Bone marrow (tissue), 2 donors: ENCODE results near the gene SFR1.
A peak's percentile ranks its signal among the peaks of the same experiment; 100 is the strongest.

ENCODE experiments used
- DNase-seq, 2 donors: peaks; one replicate each; lab custom pipeline; 2025; lab: John Stamatoyannopoulos, UW

SFR1 gene

DNA sequence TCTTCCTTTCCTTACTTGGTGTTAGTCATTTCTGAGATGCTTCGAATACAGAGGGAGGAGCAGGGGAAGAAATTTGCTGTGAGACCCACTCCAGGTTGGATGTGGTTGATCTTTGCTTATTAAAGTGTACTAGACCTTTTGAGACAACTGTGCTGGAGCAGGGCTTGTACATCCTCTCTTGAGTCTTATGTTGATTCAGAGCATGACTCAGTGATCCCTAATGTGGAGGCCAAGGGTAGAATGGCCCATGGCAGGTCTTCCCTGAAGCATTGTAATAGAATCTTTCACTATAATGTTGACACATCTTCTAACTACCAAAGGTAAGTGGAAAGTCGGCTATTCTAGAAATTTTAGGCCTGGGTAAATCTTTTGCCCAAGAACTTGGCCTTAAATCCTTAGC lies 17.0 kb upstream of the SFR1 start:
- no peak for DNase-seq

DNA sequence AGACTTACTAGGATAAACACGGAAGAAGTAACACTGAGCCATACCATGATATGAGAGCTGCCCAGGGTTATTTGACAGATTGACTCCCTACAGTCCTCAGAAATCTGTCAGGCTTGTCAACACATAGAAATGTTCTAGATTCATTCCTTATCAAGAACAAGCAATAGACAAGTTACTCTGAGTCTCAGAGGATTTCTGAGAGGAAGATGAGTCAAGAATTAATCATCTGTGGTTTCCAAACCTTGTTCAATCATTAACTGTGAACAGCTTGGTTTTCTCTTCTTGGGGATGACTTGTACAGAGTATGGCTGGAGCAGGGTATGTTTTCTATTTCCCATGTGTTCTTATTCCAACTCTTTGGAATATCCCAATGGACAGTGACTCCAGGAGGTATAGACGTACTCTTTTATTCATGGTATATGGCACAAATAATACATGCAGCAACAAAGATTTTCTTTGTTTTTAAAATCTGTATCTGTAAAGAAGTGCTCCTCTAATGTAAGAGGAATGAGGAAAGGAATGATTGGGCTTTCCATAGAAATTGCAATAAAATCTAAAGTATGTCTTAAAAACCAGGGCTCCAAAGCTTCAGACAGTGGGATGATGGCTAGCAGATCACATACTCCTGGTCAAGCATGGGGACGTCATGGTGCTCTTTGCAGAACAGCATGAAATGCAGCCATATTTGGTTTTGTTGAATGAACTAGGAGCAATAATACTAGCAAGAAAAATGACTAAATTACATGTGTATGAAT lies 11.9 kb upstream of the SFR1 start:
- DNase-seq = peak in 1 of 2 donors; percentile 18

DNA sequence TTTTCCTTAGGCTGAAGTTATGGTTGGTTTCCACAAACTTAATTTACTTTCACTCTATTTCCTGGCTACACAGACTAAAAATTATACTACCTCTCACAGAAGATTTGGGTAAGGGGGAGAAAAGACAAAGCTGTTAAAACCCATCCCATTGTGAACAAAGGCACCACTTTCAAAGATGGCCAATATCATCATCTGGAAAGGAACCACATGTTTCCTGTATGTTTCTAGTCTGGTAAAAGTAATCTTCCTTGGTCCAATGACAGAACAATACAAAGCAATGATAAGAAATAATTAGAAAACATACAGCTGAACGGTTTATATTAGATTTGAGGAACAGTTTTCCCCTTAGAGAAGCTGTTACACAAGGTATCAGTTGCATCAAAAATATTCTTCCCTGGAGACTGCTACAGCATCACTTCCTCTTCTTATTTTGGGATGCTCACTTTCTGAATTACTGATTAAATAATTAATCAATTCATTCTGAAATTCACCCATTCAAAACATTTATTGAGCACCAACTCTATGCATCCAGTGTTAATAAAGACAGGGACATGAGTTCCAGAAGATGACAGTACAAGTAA lies 8.5 kb upstream of the SFR1 start:
- no peak for DNase-seq

DNA sequence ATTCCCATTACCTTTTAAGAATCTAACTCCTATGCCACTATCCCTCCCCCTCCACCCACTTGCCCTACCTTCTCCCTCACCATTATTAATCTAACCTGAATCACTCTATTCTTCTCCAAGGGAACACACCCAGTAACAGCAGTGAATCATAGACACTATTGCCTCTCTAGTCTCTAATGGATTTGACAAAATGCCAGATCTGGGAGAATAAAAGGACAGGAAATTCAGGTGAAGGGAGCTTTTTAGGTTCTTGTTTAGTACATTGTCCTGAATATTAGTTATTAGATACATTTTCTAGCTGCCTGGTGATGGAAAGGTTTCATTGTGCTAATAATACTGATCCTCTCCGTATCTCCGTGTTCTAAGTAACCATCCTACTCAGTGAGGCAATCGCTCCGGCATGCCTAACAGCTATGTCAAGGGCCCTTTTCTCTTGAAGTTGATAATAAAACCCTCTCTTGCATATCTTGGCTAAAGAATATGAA lies 4.1 kb upstream of the SFR1 start:
- no peak for DNase-seq

DNA sequence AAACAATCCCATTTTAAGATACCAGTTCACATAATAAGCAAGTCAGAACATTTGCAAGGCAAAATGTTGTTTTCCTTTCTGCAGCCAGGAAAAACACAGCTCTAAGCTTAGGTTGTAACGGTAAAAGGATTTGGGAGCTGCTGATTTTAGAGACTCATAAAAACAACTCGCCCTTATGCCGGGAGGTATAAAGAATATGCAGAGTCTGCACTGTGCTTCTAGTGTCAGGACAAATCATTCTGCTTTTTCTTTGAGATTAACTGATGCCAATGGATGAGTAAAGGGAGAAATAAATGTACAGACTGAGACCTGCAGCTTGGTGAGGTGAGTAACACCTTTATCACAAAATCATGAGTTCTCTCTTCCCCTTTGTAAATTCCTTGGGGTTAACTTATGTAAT lies 2.0 kb upstream of the SFR1 start:
- no peak for DNase-seq

DNA sequence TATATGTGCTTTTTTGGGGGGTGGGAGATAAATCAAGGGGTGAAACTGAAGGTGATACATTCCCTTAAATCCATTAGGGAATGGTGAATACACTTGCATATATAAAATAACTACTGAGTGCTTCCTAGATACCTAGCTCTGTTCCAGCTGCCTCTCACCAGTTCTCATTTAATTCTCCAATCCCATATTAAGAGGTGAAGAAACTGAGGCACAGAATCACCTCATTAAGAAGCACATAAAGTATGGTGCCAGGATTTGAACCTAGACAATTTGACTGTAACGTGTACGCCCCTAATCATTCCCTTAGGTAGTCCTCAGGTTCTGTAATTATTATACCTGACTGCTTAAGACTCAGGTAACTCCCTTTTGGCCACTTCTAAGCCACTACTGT lies 1.5 kb upstream of the SFR1 start:
- DNase-seq = no peak

DNA sequence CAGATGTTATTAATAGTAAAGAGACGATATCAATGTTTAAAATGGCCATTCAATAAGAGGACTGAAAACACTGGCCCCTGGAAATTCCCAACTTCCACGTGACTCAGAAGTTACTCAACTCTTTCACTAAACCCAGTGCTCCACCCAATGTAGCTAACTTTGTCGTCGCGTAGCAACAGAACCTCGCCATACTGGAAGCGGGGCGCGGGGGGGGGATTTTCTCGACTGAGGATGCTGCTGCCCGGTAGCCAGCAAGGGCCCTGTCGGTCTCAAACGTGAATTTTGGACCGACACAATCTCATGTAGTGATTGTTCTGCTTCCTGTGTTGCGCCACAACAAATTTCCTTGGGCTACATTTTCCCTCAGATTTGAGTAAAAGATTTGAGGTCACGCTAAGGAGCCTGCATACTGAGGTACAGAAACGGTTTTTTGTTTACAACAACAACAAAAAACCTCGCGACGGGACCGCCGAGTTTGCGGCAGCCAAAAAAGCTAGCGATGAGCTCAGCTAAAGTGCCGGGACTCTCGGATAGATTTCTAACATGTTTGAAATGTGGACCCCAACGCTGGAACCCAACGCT lies 977 bp upstream of the SFR1 start:
- peak; percentile 75 to 85 for DNase-seq

DNA sequence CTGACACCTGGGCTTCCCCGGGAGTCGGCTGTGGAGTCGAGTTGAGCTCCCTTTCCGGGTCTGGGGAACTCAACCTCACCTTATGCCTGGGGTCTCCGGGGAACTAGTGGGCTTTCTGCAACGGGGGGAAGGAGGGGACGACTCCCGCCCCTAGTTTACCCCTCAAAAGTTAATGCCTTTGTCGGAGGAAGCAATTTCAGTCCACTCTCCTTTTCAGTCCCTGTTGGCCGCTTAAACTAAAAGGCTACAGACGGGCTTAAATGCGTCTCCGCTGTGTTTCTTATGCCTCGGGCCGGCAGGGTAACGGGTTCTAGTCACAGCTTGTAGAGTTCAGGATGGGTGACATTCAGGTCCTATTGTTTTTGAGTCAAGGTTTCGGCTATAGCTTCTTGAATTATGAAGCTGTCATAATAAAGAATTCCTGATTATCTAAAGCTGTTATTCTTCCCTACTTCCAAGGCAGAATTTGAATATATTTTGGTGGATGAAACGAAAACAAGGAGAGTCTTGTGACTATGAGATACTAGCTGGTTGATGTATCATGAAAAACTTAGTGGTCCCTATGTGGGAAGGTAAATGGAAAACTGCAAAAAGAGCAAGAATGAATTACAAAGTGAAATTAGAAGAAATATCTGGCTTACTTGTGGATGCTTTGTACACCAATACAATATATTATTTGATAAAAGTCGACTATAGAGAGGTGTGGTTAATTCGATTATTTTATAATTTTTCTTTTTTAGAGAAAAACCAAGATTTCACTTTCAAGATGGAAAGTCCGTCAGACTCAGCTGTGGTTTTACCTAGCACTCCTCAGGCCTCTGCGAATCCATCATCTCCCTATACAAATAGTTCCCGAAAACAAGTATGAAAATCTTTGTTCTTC lies 495 bp downstream of the SFR1 start:
- no peak for DNase-seq

DNA sequence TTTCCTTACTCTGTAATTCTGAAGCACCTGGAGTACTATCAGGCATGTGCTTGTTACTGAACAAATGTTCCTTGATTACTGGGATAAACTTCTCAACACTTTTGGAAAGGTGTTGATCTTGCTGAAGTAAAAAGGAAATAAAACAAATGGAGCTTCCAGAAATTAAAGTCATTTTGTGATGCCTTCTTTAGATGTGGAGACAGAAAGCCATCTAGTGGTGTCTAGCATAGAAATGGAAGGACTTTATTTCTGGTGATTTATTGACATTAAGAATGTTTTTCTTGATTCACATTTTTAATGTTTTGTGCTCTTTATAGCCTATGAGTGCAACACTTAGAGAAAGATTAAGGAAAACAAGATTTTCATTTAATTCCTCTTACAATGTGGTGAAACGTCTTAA lies 1.4 kb downstream of the SFR1 start:
- DNase-seq = no peak

DNA sequence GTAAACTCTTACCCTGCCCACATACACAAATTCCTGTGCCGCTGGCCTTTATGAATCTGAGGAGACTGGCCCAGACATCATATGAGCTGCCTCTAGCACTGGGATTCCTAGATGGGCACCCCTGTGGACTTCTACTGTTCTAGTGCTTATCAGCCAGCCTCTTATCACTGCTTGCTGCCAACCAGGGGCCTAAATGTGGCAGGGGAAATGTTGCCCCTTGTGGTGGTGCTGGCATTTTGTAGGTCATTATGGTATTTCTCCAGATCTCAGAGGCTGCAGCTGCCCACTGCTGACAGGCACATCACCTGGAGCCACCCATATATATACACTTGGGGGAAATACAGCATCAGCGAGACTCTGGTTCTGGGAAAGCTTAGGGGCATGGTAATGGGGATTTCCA lies 5.4 kb downstream of the SFR1 start:
- DNase-seq = no peak

DNA sequence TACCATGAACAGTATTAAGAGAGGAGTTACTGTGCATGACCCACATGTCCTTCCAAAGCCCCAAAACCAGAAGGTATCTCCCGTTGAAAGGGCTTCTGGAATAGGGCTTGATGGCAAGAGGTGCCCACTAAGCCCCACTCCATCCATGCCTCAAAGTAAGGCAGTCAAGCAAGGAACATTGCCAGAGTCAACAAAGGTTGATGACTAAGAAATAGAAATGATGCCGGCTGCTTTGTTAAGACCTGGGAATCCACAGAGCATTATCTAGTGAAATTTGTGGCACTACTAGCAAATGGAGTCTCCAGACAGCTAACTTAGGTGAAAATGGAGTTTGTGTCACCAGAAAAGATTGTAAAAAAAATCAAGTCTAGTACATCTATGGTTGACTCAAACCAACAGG lies 6.2 kb downstream of the SFR1 start:
- no peak for DNase-seq

DNA sequence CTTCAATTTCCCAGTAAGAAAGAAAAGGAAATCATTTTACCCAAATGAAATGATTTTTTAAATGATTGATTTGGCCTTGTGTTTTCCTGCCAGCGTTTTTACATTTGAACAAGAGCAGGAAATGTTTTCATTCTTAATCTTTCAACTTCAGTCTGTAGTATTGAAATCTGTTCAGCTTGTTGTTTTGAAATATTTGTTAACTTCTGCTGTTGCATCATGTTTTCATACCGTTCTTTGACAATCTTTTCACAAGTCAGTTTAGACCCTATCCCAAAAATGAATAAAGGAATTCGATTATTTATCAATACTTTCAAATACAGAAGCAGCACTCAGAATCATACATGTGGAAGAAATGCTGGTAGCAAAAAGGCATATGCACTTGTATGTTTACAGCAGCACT lies 8.1 kb downstream of the SFR1 start:
- no peak for DNase-seq

DNA sequence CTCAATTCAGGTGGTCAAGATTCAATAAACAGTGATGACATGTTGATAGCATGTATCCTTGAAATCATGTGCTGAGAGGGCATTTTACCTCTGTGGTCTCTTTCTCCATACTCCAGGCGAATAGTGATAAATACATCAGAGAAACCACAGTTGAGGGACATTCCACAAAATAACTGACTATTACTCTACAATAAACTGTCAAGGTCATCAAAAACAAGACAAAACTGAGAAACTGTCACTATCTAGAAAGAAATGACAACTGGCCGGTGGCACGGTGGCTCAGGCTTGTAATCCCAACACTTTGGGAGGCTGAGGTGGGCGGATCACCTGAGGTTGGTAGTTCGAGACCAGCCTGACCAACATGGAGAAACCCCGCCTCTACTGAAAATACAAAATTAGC lies 16.2 kb downstream of the SFR1 start:
- no peak for DNase-seq

DNA sequence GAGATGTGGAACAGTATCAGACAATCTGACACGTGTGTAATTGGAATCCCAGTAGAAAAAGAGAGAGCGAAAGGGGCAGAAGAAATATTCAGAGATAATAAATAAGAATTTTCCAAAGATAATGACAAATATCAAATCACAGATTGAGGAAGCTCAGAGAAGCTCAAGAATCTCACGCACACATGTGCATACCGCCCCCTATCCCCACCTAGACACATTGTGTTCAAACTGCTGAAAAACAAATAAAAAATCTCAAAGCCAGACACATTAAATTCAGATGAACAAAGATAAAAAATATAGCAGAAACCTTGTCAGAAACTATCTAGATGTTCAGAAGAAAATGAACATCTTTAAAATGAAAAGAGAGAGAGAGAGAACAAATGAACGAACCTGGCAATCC lies 17.2 kb downstream of the SFR1 start:
- DNase-seq = no peak

DNA sequence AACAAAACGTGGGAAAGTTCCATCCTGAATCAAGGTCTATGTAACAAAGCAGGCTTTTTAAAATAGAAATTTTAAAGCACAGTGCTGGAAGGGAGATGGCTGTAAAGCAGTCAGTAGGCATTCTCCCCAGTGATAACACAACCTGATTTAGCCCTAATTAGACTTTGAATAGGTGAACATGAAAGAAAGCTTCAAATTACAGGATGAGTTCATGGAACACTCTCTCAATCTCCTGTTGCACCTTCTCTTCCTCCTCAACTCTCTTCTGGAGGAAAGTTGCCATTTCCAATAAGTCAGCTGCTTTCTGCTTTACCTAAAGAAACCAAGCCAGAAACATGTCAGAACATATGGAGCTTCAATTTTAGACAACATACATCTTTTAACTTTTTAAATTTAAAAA lies 20.1 kb downstream of the SFR1 start:
- DNase-seq = no peak

DNA sequence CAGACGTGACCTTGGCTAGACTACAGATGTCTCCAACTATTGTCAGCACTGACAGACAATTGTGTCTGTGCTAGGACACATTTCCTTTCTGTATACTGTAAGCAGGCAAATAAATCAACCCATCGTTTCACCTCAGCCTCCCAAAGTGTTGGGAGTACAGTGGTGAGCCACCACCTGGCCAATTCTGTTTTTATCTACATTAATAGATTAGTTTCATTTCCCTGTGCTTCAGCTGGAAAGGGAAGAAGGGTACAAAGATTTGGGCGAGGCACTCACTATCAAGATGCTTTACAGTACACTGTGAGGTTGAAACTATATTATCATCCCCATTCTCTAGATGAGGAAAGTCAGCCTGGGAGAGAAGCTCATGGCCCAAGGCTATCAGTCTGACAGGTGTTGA lies 21.9 kb downstream of the SFR1 start:
- no peak for DNase-seq

DNA sequence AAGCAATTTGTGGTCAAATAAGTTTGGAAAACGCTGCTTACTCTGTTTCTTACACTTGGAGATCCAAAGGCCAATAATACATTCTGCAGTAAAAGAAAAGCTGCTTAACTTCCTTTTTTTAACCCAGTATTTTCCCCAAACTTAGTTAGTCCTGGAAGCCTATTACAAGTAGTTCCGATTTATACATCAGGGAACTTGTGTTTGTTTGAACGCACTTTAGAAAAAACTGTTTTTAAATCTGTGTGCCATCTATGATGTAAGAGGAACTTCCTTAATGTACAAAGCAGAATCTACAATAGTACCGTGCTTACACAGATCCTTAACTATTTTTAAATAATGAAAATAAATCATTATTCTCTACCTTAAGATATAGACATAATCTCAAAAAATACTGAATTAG lies 23.0 kb downstream of the SFR1 start:
- DNase-seq = no peak

DNA sequence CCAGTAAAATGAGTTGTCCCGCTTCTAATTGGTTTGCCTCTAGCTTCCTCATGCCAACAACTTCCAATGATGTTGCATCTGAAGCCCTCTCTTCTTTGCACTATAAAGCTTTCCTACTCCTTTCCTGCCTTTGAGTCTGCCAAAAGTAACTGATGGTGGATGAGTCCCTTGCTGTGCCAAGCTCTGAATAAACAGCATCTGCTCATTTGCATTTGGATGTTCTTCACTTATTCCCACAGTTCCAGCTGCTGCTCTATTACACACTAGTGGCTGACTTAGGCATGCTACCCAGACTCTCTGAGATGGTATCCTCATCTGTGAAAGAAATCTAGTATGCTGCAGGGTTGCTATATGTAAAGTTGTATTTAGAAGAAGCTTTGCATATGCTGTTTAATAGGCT lies 24.9 kb downstream of the SFR1 start:
- no peak for DNase-seq

DNA sequence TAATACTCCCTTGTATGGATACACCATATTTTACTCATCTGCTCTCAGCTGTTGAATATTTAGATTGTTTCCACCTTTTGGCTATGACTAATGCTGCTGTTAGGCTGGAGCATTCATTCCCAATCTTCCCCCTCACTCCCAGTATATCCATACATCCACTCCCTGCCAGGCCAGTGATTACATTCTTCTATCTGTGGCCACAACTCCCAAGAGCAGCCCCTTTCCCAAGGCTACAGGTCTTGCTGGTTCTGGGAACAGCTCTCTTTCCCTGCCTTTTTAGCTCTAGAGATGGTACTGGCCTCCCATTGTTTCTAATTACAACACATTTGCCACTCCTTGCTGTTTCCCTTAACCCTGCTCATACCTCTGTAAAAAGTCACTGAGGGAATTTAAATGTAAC lies 28.2 kb downstream of the SFR1 start:
- DNase-seq = no peak

DNA sequence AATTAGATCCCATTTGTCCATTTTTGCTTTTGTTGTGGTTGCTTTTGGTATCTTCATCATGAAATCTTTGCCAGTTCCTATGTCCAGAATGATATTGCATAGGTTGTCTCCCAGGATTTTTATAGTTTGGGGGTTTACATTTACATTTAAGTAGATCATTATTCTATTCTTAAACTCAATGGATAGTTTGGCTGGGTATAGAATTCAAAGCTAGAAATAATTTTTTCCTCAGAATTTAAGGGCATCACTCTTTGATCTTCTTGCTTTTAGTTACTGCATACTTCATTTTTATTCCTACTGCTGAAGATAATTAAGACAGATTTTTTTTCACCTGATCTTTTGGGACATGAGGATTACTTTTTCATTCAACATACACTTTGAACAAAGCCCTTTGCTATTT lies 29.8 kb downstream of the SFR1 start:
- no peak for DNase-seq

DNA sequence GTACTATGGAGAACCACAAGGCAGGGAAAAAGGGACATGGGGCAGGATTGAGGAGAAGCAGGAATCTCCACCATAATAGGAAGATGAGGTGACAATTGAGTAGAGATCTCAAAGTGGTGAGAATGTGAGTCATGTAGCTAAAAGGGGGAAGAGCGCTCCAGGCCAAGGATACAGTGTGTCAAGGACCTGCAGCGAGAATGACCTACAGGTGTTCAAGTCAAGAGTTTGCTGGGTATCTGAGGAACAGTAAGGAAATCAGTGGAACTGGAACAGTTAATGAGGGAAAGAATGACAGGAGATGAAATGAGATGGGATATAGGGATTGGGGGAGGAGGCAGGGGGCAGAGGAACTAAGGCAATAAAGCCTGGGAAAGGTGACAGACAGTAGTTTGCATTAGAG lies 33.6 kb downstream of the SFR1 start:
- no peak for DNase-seq

DNA sequence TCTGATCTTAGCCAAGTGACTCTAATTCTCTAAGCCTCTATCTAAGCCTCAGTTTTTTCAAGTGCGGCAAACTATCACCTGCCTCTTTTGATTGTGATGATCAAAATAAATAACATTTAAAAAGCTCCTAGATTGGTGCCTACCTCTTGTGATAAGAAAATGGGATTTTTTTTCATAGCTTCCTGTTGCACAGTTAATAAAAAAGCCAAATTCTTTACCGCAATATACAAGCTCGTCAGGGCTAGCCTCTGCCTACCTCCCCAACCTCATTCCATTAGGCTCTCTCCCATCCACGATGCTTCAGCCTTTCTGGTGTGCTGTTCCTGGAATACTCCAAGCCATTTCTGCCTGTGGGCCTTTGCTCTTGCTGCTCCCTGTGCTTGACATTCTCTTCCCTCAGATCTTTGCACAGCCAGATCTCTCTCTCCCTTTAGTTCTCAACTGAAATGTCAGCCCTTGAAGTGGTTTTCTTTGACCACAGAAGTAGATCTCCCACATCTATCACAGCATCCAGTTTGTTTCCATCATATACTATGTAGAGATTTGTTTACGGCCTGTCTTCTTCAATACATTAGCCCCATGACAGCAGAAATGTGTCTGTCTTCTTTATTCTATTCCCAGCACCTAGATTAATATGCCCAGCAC lies 48.8 kb downstream of the SFR1 start:
- no peak for DNase-seq
